Activated naive CD8-positive, alpha-beta T cell treated with anti-CD3 and anti-CD28 coated beads, Interleukin-2, amount 10 ng/mL, durations not matched to agents 7 days and 5 days (primary cell): Measurements from ENCODE around the gene PRADC1. TPM values are rescaled to one million over a fixed set of nuclear protein-coding genes. Genes with fewer than 3 reads are reported as not detected.
"Not testable (repeated sequence)": the region's sequence is repeated elsewhere in the genome, so short reads cannot be mapped to it uniquely, and the experiment has no call there.

Experiments used
- ATAC-seq: fragments of 150-1000 bp; cut with Tn5 transposase; one replicate; pipeline ENCODE4 v1.10.0; 2021; ENCODE audit warnings: low read depth, moderate library complexity
- POLR2A ChIA-PET: fragments of 350-600 bp; sonication (Branson Sonifier 250); formaldehyde crosslinking; loops from one replicate; lab custom pipeline; 2021; ENCODE audit warnings: antibody characterized with exemption; lab: Charles Lee
- DNase-seq: peaks from one replicate; pipeline ENCODE4 v3.0.0; 2021
- H3K27ac Mint-ChIP-seq: one replicate; pipeline ENCODE4 v1.8.0; 2022; ENCODE audit warnings: mild to moderate bottlenecking, mixed read lengths
- H3K27me3 Mint-ChIP-seq: one replicate; pipeline ENCODE4 v1.8.0; 2022; ENCODE audit warnings: mild to moderate bottlenecking, moderate library complexity, mixed read lengths
- H3K36me3 Mint-ChIP-seq: one replicate; pipeline ENCODE4 v1.8.0; 2021; ENCODE audit warnings: mild to moderate bottlenecking, mixed read lengths
- H3K4me1 Mint-ChIP-seq: one replicate; pipeline ENCODE4 v1.8.0; 2021; ENCODE audit warnings: mixed read lengths
- H3K4me3 Mint-ChIP-seq: one replicate; pipeline ENCODE4 v1.8.0; 2022; ENCODE audit warnings: mild to moderate bottlenecking, moderate library complexity, mixed read lengths
- H3K9me3 Mint-ChIP-seq: one replicate; pipeline ENCODE4 v1.8.0; 2021; ENCODE audit warnings: mixed read lengths
- total RNA-seq, 2 experiments: library from RNA; stranded (reverse); gene quantifications; one replicate each; pipeline ENCODE4 v1.2.3, GENCODE V29; 2021

The PRADC1 gene
- total RNA-seq, 2 experiments from 2014 or later: 11.6 to 12.5 TPM

- H3K27ac Mint-ChIP-seq, H3K4me3 Mint-ChIP-seq, POLR2A ChIA-PET, DNase-seq, ATAC-seq, H3K9me3 Mint-ChIP-seq, H3K4me1 Mint-ChIP-seq, H3K36me3 Mint-ChIP-seq: not testable (repeated sequence)
- H3K27me3 Mint-ChIP-seq: peaks cover 58% of the 10 kb centered on the region
These were observed 32.8 kb downstream of the PRADC1 start for GRCh38 chr2:73200281-73200680.

- POLR2A ChIA-PET: no interaction called here
- H3K4me1 Mint-ChIP-seq: peaks cover 3% of the 10 kb centered on the region
- H3K36me3 Mint-ChIP-seq: peaks cover 2% of the 10 kb centered on the region
- DNase-seq (no peak), ATAC-seq (no peak)
- H3K9me3 Mint-ChIP-seq: peaks cover 2% of the 10 kb centered on the region
- H3K27ac Mint-ChIP-seq: no peak overlapping the region
- no peak overlapping the region for H3K4me3 Mint-ChIP-seq
- H3K27me3 Mint-ChIP-seq: peaks cover 45% of the 10 kb centered on the region
These were observed 35.5 kb downstream of the PRADC1 start for GRCh38 chr2:73197579-73197978.

- Mint-ChIP-seq H3K36me3 (no peaks in the 10 kb centered on the region), H3K4me1 (no peaks in the 10 kb centered on the region), H3K27me3 (peaks cover 28% of the 10 kb centered on the region), H3K4me3 (no peak overlapping the region), H3K9me3 (no peaks in the 10 kb centered on the region), H3K27ac (no peak overlapping the region)
- POLR2A ChIA-PET: no interaction called here
- DNase-seq: no peak
- ATAC-seq: no peak
These were observed 45.5 kb downstream of the PRADC1 start for GRCh38 chr2:73187549-73187948.

GRCh38 chr2:73185965-73186364, 47.1 kb downstream of the PRADC1 start:
- DNase-seq (no peak), ATAC-seq (no peak)
- no peak overlapping the region for H3K4me3 Mint-ChIP-seq
- H3K27ac Mint-ChIP-seq: no peak overlapping the region
- POLR2A ChIA-PET: interaction anchor here (0.6 kb wide), 1 partner anchor 46 kb away, joined by 3 read pairs; no protein-coding TSS in a partner anchor
- H3K27me3 Mint-ChIP-seq: peaks cover 25% of the 10 kb centered on the region
- H3K9me3 Mint-ChIP-seq: no peaks in the 10 kb centered on the region
- no peaks in the 10 kb centered on the region for H3K36me3 Mint-ChIP-seq
- peaks cover 3% of the 10 kb centered on the region for H3K4me1 Mint-ChIP-seq

Other genes starting within 250 kb of the PRADC1 start
- 10 to 100 TPM; 11.9 to 13.3 TPM for gene SFXN5, start 161.5 kb downstream of the PRADC1 start, total RNA-seq
- gene RAB11FIP5, start 120.3 kb downstream of the PRADC1 start, total RNA-seq: 1 to 10 TPM; 4.8 to 4.9 TPM
- gene NOTO, start 30.7 kb downstream of the PRADC1 start, total RNA-seq: not detected
- gene SMYD5, start 19.0 kb downstream of the PRADC1 start, total RNA-seq: 10 to 100 TPM; 18.2 to 26.9 TPM
- gene CCT7, start 1.1 kb upstream of the PRADC1 start, total RNA-seq: 100 to 1,000 TPM; 243 to 271 TPM
- gene FBXO41, start 51.2 kb upstream of the PRADC1 start, total RNA-seq: 10 to 100 TPM; 33.6 to 35.7 TPM
- not detected for gene EGR4, start 60.3 kb upstream of the PRADC1 start, total RNA-seq
- gene ALMS1, start 152.6 kb upstream of the PRADC1 start, total RNA-seq: 10 to 100 TPM; 20.1 to 22.4 TPM